D721Med (cell line): ENCODE measurements around the gene MYH14.

ENCODE experiments used
- DNase-seq: peaks from one replicate; pipeline ENCODE4 v3.0.0; 2011; ENCODE audit warnings: low spot score; ENCODE audit not compliant: insufficient read length
- FAIRE-seq: peaks from 2 replicates; lab custom pipeline; 2011; peaks lifted over from hg19 to GRCh38; lab: Jason Lieb, UNC
- CTCF ChIP-seq: IDR thresholded peaks from 2 replicates; pipeline ENCODE4 v1.5.1; 2012; ENCODE audit warnings: mild to moderate bottlenecking, control low read depth; ENCODE audit not compliant: insufficient read depth; ENCODE audit errors: missing control alignments

MYH14 gene

GRCh38 chr19:50210425-50210824 is 7.0 kb downstream of the MYH14 start:
- TF ChIP-seq CTCF: no peak
- DNase-seq (no peak), FAIRE-seq (no peak)

DNA sequence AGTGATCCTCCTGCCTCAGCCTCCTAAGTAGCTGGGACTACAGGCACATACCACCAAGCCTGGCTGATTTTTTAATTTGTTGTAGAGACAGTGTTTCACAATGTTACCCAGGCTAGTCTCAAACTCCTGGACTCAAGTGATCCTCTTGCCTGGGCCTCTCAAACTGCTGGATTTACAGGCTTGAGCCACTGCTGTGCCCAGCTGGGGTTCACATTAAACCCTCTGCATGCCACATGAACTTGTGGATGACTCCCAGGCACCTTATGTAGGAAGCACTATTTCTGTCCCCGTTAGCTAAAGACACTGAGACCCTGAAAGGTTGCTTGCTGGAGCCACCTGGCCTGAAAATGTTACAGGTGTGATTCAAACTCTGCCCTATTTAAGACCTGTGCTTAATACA is 10.5 kb downstream of the MYH14 start:
- no peak for FAIRE-seq
- no peak for DNase-seq
- TF ChIP-seq CTCF: no peak

DNA sequence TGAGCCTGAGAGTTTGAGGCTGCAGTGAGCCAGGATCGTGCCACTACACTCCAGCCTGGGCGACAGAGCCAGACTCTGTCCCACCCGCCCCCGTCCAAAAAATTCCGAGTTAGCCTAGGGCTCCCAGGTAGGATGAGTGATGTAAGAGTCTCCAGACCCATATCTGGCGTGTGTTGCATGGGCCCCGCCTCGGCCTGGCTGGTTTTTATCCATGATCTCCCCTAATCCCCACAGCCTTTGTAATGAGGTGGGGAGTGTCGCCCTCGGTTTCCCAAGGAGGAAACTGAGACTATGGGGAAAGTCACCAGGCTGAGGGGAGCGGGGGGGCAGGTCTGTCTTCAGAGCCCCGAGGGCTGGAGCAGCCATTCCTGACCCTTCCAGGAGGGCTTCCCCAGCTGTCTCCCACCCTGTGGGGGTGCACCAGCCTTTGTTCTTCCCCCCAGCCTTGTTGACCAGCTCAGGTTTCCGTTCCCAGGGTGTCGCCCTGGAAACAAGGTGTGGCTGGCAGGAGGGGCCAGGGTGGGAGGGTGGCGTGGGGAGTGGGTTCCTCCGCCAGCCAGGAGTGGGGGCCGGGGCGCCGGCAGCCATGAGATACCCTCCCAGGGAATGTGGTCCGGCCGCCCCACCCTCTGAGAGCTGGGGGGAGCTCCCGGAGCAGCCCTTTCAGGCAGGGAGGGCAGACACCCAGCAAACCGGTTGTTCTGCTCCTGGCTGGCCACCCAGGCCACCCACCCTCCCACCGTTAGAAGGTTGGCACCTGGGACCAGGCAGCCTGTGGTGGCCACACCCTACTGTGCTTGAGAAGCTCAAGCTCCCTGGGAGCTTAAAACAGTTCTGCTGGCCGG is 11.5 kb downstream of the MYH14 start:
- DNase-seq: no peak
- FAIRE-seq: no peak
- no peak for TF ChIP-seq CTCF

DNA sequence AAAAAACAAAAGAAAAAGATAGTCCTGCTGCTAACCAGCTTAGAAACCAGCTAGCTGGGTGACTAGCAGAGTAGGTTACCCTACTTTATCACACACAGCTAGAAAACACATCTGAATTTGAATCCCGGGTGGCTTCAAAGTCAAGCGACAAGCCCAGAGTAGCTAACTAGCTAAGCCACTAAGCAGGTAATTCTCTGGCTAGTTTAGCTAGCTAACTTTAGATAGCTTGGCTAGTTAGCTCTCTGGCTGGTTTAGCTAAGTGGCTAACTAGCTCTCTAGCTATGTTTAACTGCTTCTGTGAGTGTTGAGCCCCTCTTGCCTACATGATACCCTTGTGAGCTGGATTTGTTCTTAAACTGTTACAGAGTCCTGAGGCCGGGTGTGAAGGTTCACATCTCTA is 12.4 kb downstream of the MYH14 start:
- no peak for TF ChIP-seq CTCF
- no peak for DNase-seq
- no peak for FAIRE-seq

GRCh38 chr19:50221087-50221486 is 17.7 kb downstream of the MYH14 start:
- no peak for TF ChIP-seq CTCF
- no peak for FAIRE-seq
- no peak for DNase-seq

- TF ChIP-seq CTCF: no peak
- DNase-seq (no peak), FAIRE-seq (no peak)
Measured at GRCh38 chr19:50222691-50223438, 19.4 kb downstream of the MYH14 start.

DNA sequence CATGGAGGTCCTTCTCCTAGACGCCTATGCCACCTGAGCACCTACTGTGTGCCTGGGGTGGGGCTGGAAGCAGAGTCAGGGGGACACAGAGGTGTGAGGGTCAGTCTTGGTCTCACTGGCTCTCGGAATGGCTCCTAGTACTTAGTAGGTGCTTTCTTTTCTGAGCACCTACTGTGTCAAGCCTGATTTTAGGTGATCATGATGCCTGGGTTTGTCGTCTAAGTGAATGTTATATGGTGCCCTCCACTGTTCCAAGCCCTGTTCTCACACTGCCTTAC is 20.0 kb downstream of the MYH14 start:
- no peak for TF ChIP-seq CTCF
- FAIRE-seq (no peak), DNase-seq (no peak)
